Measurements from ENCODE around the gene MOCOS. TPM values are rescaled to one million over a fixed set of nuclear protein-coding genes. Genes with fewer than 3 reads are reported as not detected.

The MOCOS gene
- total RNA-seq, 1 experiment from 2014 or later, result 12.1 TPM

GRCh38 chr18:36176177-36176584, 11.1 kb upstream of the MOCOS start:
- CTCF ChIA-PET, result no interaction called here
- intact Hi-C loops (cut with micrococcal nuclease), result no loop called here
- no peak for DNase-seq (ENCODE audit: low read depth, low spot score)

More at GRCh38 chr18:36176177-36176584, 11.1 kb upstream of the MOCOS start:
- BruUV-seq (replicated peaks), result no TSS peak
- no peaks in the 10 kb centered on the region for H3K9me3 ChIP-seq (ENCODE audit: control insufficient read depth in 1 of 2, insufficient read depth in 1 of 2, low read depth in 1 of 2, low read length in 2 of 2)
- H3K4me2 ChIP-seq (ENCODE audit: low read length), result no peak overlapping the region
- no peaks in the 10 kb centered on the region for H3K27me3 ChIP-seq (ENCODE audit: insufficient read depth, low read length)
- no peak for ATAC-seq
- no peak overlapping the region for H3K27ac ChIP-seq (ENCODE audit: low read depth, low read length)
- H3K79me2 ChIP-seq (ENCODE audit: insufficient read depth, low read length), result no peaks in the 10 kb centered on the region
- H3K9me2 ChIP-seq (ENCODE audit: insufficient read depth), result no peaks in the 10 kb centered on the region
- RAD21 ChIA-PET (ENCODE audit: low non-redundant PET in 1 of 2, low total read pairs in 2 of 2, uncharacterized antibody in 2 of 2, unreplicated experiment in 2 of 2), result no interaction called here
- no peak overlapping the region for H2AFZ ChIP-seq (ENCODE audit: low read depth, low read length, poor library complexity, severe bottlenecking)
- TF ChIP-seq CBX3 (IDR thresholded peaks at IDR 0.05; ENCODE audit: low read depth) (no peak), ZBTB33 (IDR thresholded peaks at IDR 0.05; ENCODE audit: extremely low read depth, insufficient replicate concordance, low read length) (no peak), POLR2AphosphoS5 (IDR thresholded peaks at IDR 0.05; ENCODE audit: low read depth, low read length) (no peak), EZH2phosphoT487 (IDR thresholded peaks at IDR 0.05; ENCODE audit: borderline replicate concordance) (no peak), ATF3 (IDR thresholded peaks at IDR 0.05) (no peak), CTCF (IDR thresholded peaks at IDR 0.05 in 2 of 3, conservative IDR thresholded peaks at IDR 0.05 in 1 of 3; ENCODE audit: borderline replicate concordance in 1 of 3, insufficient read depth in 1 of 3, low read depth in 2 of 3, low read length in 2 of 3) (no peak), EGR1 (IDR thresholded peaks at IDR 0.05; ENCODE audit: low read depth) (no peak), YY1 (IDR thresholded peaks at IDR 0.05; ENCODE audit: extremely low read depth, insufficient replicate concordance, low read depth, low read length) (no peak), POLR2A (IDR thresholded peaks at IDR 0.05; ENCODE audit: borderline replicate concordance, extremely low read depth, insufficient read depth, insufficient read length) (no peak), FOSL1 (IDR thresholded peaks at IDR 0.05; ENCODE audit: low read depth) (no peak), MAX (IDR thresholded peaks at IDR 0.05) (no peak), SP1 (IDR thresholded peaks at IDR 0.05; ENCODE audit: low read depth) (no peak)
- peaks cover 32% of the 10 kb centered on the region in 2 experiments; a peak in 3 of 4 replicates for H3K36me3 ChIP-seq (ENCODE audit: control insufficient read depth in 1 of 2, insufficient read depth in 2 of 2, low read length in 2 of 2)
- H3K4me1 ChIP-seq (ENCODE audit: control insufficient read depth in 1 of 2, insufficient read depth in 2 of 2, low read length in 2 of 2), result no peaks in the 10 kb centered on the region
- no peak overlapping the region for H3K4me3 ChIP-seq (replicated peaks in 1 of 2; ENCODE audit: low read depth in 1 of 2, low read length in 2 of 2)
- H4K20me1 ChIP-seq (ENCODE audit: insufficient read depth), result no peaks in the 10 kb centered on the region
- POLR2A ChIA-PET, result no interaction called here
- no peak overlapping the region for H3K9ac ChIP-seq (ENCODE audit: low read length)
